Left ventricle myocardium inferior (tissue), 1 donor: ENCODE results near the gene MEIS1. TPM values are rescaled to one million over a fixed set of nuclear protein-coding genes. Genes with fewer than 3 reads are reported as not detected.
A peak's percentile ranks its signal among the peaks of the same experiment; 100 is the strongest.

ENCODE experiments used
- DNase-seq: peaks from one replicate; pipeline ENCODE4 v3.0.0-alpha.2; 2020
- H3K27ac ChIP-seq: fragments of 200-600 bp; replicated peaks from 2 replicates; pipeline ENCODE4 v1.8.0; 2021
- H3K27me3 ChIP-seq: fragments of 200-600 bp; 2 replicates; pipeline ENCODE4 v1.8.0; 2021; ENCODE audit warnings: low read depth
- H3K36me3 ChIP-seq: fragments of 200-600 bp; 2 replicates; pipeline ENCODE4 v1.8.0; 2021
- H3K4me1 ChIP-seq: fragments of 200-600 bp; 2 replicates; pipeline ENCODE4 v1.8.0; 2021
- H3K4me3 ChIP-seq: fragments of 200-600 bp; 2 replicates; pipeline ENCODE4 v1.8.0; 2021; ENCODE audit warnings: mild to moderate bottlenecking, moderate library complexity
- H3K9me3 ChIP-seq: fragments of 200-600 bp; replicated peaks from 2 replicates; pipeline ENCODE4 v1.8.0; 2021
- intact Hi-C: fragments of 100-400 bp; cut with micrococcal nuclease; formaldehyde crosslinking; loops from one replicate; pipeline ENCODE4 v1.11.0; 2022
- total RNA-seq: library from RNA; stranded (reverse); fragmentation: NEBNext Ultra II Directional; extraction: Animal tissue kit (Norgen Biotek cat#: 25700); gene quantifications from one replicate; pipeline ENCODE4 v1.2.1, GENCODE V29; 2021
- TF ChIP-seq, protein P1 (sequence below): fragments of 200-600 bp; IDR thresholded peaks from 2 replicates; pipeline ENCODE4 v1.8.0; 2021; ENCODE audit warnings: antibody characterized with exemption, mild to moderate bottlenecking, borderline replicate concordance
- donor health status: DM: no; HTN: yes; CAD: no; lungs with severe emphysema.

Gene MEIS1
- total RNA-seq, 1 donor from 2014 or later: 38.0 TPM

- Histone ChIP-seq H3K4me3 (no peak overlapping the region), H3K27me3 (no peaks in the 10 kb centered on the region), H3K4me1 (peaks cover 37% of the 10 kb centered on the region), H3K36me3 (peaks cover 6% of the 10 kb centered on the region), H3K9me3 (no peaks in the 10 kb centered on the region), H3K27ac (peak overlapping the region; percentile 7)
- TF ChIP-seq, protein P1, sequence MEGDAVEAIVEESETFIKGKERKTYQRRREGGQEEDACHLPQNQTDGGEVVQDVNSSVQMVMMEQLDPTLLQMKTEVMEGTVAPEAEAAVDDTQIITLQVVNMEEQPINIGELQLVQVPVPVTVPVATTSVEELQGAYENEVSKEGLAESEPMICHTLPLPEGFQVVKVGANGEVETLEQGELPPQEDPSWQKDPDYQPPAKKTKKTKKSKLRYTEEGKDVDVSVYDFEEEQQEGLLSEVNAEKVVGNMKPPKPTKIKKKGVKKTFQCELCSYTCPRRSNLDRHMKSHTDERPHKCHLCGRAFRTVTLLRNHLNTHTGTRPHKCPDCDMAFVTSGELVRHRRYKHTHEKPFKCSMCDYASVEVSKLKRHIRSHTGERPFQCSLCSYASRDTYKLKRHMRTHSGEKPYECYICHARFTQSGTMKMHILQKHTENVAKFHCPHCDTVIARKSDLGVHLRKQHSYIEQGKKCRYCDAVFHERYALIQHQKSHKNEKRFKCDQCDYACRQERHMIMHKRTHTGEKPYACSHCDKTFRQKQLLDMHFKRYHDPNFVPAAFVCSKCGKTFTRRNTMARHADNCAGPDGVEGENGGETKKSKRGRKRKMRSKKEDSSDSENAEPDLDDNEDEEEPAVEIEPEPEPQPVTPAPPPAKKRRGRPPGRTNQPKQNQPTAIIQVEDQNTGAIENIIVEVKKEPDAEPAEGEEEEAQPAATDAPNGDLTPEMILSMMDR: no peak
- peak; percentile 52 for DNase-seq
- intact Hi-C loops: no loop called here
Measured at GRCh38 chr2:66553370-66553769, 118.4 kb downstream of the MEIS1 start.

GRCh38 chr2:66555091-66555490, 120.2 kb downstream of the MEIS1 start:
- TF ChIP-seq, protein P1: no peak
- Histone ChIP-seq H3K4me3 (peak overlapping the region; percentile 58), H3K4me1 (peaks cover 37% of the 10 kb centered on the region), H3K27ac (peak overlapping the region; percentile 75), H3K36me3 (no peaks in the 10 kb centered on the region), H3K9me3 (no peaks in the 10 kb centered on the region), H3K27me3 (no peaks in the 10 kb centered on the region)
- DNase-seq: no peak
- intact Hi-C loops: no loop called here

GRCh38 chr2:66555501-66556324, 120.8 kb downstream of the MEIS1 start:
- intact Hi-C loops: no loop called here
- no peak for DNase-seq
- Histone ChIP-seq H3K36me3 (no peaks in the 10 kb centered on the region), H3K27ac (peak overlapping the region; percentile 75), H3K4me1 (peaks cover 37% of the 10 kb centered on the region), H3K27me3 (no peaks in the 10 kb centered on the region), H3K9me3 (no peaks in the 10 kb centered on the region), H3K4me3 (peak overlapping the region; percentile 58)
- TF ChIP-seq, protein P1: no peak

DNA sequence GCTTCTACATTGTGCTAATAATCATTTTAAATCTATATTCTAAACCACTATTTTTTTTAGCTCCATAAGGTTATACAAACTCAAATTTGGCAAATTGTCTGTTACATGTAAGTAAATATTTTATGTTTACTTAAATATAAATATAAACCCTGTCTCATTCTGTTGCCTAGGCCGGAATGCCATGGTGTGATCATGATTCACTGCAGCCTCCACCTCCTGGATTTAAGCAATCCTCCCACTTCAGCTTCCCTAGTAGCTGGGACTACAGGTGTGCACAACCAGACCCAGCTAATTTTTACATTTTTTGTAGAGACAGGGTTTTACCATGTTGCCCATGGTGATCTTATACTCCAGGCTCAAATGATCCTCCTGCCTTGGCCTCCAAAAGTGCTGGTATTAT, 124.7 kb downstream of the MEIS1 start:
- no peaks in the 10 kb centered on the region for H3K27me3 ChIP-seq
- no peaks in the 10 kb centered on the region for H3K36me3 ChIP-seq
- TF ChIP-seq, protein P1: no peak
- H3K9me3 ChIP-seq: no peaks in the 10 kb centered on the region
- no peak for DNase-seq
- no peak overlapping the region for H3K27ac ChIP-seq
- peaks cover 43% of the 10 kb centered on the region for H3K4me1 ChIP-seq
- no peak overlapping the region for H3K4me3 ChIP-seq
- intact Hi-C loops: no loop called here

GRCh38 chr2:66560683-66561082, 125.8 kb downstream of the MEIS1 start:
- peaks cover 43% of the 10 kb centered on the region for H3K4me1 ChIP-seq
- intact Hi-C loops: no loop called here
- TF ChIP-seq, protein P1: no peak
- no peak overlapping the region for H3K4me3 ChIP-seq
- H3K9me3 ChIP-seq: no peaks in the 10 kb centered on the region
- no peak overlapping the region for H3K27ac ChIP-seq
- H3K27me3 ChIP-seq: no peaks in the 10 kb centered on the region
- no peaks in the 10 kb centered on the region for H3K36me3 ChIP-seq
- no peak for DNase-seq
